Sigmoid colon (tissue), 4 donors: ENCODE results near the gene UBE2L6.

Source experiments
- EP300 ChIP-seq, 4 donors: sonication (generic); formaldehyde crosslinking; IDR thresholded peaks; one replicate each; pipeline ENCODE4 v1.6.1; 2017; ENCODE audit warnings: antibody characterized with exemption in 4 of 4
- TF ChIP-seq, protein P1 (sequence below), 4 experiments: fragments of 450-650 bp in 3 of 4; fragments of 200-600 bp in 1 of 4; IDR thresholded peaks; one replicate each; pipeline ENCODE4 v1.5.1; 2016 to 2019; ENCODE audit warnings: antibody characterized with exemption in 4 of 4, mild to moderate bottlenecking in 3 of 4, moderate library complexity in 2 of 4

DNA sequence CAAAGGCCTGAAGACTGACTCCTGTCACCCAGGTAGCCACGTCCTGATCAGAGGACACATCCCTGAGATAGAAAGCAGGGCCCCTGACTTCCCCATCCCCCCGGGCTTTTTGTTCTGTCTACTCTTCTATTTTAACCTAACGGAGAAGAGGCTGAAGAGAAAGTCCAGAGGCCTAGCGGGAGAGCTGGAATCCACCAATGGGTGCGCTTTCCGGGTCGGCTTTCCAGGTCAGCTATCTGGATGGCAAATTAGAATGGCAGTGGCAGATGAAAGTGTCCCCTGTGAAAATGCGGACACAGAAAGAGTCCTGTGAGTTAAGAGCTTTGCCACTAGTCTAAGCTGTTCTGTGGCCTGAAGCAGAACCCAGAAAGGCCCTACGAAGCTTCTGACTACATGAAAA lies 16.9 kb upstream of the UBE2L6 start:
- TF ChIP-seq, protein P1, sequence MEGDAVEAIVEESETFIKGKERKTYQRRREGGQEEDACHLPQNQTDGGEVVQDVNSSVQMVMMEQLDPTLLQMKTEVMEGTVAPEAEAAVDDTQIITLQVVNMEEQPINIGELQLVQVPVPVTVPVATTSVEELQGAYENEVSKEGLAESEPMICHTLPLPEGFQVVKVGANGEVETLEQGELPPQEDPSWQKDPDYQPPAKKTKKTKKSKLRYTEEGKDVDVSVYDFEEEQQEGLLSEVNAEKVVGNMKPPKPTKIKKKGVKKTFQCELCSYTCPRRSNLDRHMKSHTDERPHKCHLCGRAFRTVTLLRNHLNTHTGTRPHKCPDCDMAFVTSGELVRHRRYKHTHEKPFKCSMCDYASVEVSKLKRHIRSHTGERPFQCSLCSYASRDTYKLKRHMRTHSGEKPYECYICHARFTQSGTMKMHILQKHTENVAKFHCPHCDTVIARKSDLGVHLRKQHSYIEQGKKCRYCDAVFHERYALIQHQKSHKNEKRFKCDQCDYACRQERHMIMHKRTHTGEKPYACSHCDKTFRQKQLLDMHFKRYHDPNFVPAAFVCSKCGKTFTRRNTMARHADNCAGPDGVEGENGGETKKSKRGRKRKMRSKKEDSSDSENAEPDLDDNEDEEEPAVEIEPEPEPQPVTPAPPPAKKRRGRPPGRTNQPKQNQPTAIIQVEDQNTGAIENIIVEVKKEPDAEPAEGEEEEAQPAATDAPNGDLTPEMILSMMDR (IDR thresholded peaks at IDR 0.05): no peak
- TF ChIP-seq EP300 (IDR thresholded peaks at IDR 0.05): no peak
